Embryonic facial prominence (tissue), 1 donor: Measurements from ENCODE around the gene TMEM144.
"Not testable (repeated sequence)": the region's sequence is repeated elsewhere in the genome, so short reads cannot be mapped to it uniquely, and the experiment has no call there.

Experiments used
- DNase-seq: peaks from one replicate; pipeline ENCODE4 v3.0.0-alpha.2; 2016; ENCODE audit errors: extremely low spot score

TMEM144 gene

DNA sequence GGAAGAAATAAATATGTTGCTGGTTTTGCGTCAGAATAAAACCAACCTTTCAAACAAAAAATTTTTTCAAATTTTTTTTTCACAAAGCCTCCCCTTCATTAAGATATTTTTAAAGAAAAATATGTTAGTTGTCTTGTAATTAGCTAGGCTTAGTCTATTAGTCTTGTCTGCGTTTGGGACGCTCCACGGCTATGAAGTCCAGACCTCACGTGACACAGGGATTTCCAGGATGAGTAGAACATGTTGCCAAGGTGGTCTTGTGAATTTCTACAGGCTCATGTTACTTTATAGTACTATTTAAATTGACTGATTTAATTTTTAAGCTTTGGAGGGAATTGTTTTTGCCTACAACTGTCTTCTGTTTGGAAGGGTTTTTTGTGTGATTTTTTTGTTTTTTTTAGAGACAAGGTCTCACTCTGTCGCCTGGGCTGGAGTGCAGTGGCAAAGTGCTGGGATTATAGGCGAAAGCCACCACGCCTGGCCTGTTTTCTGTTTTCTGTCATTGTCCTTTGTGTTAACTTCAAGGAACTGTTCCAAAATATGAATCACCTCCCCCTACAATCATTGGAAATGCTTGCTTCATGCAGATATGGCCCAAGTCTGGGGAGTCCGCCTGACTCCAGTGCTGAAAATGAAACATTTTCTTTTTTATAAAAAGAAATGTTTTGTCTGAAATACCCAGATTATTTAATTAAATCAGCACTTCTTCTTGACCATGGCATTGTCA is 26.2 kb downstream of the TMEM144 start:
- DNase-seq, result no peak

GRCh38 chr4:158238575-158238974 is 28.3 kb downstream of the TMEM144 start:
- DNase-seq, result no peak

DNA sequence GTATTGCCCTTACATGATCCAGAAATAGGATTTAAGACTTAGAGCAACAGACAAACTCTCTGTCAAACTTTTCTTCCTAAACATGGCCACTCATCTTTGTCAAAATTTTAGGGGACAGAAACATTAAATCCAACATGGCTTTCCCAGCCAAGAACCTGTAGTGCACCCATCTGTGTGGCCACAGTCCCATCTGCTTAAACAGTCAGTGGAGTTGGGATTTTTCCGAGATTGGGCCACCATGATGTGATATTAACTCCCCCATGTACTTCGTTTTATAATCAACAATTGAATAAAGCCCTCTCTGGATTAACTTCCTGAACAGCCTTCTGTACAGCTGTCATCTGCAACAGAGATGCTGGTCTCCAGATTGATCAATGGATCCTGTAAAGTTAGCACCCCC is 28.9 kb downstream of the TMEM144 start:
- DNase-seq, result no peak

DNA sequence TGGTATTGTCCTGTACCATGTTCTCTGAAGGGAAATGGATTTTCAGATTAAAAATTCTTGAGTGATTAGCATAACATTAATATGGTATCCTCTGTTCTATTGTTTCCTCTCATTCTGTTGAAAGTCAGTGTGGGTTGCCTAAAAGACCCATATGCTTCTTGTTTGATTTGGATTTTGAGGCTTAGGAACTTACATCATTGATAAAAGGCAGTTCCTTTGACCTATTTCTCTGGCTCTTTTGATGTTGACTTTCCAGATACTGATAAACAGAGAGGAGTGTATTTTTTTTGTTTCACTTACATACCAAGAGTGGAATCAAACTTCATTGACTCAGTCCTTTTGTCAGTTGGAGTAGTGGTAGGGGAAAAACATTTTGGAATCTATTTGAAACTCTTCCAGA is 32.8 kb downstream of the TMEM144 start:
- DNase-seq, result no peak

DNA sequence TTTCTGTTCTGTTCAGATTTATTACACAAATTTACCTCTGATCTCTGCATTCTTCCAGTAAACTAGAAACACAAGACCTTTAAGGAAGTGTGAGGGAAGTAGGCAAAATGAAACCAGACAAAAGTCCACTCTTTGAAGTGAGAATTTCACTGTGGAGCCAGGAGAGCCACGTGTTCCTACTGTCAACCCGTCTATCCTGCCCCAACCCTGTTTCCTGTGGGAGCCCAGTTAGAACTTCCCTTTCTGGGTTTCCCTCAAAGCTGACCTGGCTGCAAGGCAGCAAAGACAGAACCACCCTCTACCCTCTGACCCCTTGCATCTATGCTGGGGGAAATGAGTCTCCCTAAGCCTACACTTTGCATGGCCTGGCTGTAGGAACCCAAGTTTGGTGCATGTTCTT is 40.0 kb downstream of the TMEM144 start:
- DNase-seq, result no peak

DNA sequence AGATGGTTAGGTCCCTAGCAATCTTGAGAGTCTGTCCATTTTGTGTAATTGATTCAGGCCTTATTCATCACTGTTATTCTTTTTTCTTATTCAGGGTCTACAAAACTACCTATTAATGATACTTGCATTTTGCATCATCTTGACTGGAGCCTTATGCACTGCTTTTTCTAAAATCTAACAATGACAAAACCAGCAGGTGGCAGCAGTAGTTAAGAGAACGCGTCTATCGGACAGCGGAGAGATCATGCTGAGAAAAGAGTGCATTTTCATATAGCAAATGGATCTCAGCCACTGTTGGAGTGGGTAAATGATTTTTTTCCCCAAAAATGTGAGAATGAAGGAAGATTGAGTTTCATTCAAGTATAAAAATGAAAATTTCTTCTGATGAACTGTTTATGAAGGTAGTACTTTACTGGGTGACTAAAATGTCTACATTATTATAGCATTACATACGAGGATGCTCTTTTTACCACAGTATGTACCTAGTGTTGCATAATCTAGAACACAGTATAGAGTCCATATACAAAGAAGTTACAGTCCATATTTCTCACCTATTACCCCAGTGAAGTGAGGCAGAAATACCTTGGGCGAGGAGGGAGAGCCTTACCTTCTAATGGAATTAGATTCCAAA is 43.2 kb downstream of the TMEM144 start:
- peak; percentile 53 for DNase-seq

DNA sequence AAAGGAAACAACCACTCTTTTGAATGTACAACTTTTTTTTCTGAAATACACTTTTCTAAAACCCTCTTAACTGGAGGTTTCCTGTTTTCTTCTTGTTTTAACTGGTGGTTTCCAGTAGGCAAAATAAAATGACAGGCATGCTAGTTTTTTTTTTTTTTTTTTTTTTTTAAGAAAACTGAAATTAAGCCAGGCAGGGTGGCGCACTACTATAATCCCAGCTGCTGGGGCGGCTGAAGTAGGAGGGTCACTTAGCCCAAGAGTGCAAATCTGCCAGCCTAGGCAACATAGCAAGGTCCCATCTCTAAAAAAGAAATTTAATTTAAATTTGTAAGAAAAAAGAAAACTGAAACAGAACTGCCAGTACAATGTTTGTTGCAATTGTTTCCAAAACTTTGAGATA is 44.0 kb downstream of the TMEM144 start:
- no peak for DNase-seq

GRCh38 chr4:158255727-158256324 is 45.5 kb downstream of the TMEM144 start:
- no peak for DNase-seq

DNA sequence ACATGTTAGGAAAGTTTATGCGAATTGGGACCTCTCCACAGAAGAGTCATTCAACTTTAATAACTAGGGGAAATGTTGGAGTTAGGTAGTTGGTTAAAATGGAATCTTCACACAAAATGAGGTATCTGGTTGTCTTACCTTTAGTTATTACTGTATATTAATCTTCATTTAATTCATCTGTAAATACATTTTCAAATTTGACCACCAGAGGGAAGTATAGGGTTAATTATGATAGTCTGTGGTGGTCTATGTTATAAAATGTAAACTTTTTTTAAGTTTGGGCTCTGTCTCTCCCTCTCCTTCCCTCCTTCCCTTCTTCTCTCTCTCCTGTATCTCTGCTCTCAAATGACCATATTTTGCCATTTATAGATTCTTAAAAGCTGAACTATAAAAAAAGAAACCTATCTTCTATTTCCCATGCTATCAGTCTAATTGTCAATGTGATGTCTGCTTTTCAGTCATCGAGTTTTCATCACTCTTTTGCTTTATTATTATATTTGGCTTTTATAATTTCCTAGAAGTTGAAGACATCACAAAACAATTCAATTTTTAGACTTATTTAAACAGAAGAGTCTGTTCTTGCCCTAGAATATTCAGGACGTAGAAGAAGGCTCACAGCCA is 49.8 kb downstream of the TMEM144 start:
- DNase-seq, result peak; percentile 31

DNA sequence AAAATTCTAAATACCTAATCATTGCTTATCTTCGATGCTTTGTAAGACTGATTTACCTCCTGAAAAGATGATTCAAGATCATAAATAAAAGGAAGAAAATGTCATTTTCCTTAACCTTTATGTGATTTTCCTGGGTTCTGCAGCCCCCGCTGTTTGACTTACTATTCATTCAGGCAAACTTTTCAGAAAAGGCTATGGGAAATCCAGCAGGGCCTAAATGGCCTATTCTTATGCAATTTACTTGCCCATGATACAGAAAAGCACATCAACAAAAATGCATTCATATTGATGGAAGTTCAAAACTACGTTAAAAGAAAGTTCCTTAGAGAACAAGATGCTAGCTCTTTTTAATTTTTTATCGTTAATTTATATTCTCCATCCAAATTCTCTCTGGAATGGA is 51.2 kb downstream of the TMEM144 start:
- DNase-seq, result no peak

GRCh38 chr4:158268553-158268952 is 58.3 kb downstream of the TMEM144 start:
- DNase-seq, result no peak

DNA sequence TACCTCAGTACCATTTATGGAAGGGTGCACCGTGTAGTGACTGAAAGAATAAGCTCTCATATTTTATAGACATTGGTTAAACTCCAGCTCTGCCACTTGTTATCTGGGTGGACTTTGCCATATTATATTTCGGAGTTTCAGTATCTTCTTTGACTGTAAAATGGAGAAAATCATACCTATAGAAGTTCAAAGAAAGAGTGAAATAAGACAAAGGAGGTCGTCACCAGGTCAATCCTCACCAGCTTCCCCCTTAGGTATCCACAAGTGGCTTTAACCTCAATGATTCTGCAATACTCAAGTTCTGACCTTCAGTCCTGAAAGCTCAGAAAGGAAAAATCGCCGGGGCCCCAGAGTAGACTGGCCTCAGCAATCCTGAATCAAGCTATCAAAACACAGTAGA is 64.3 kb downstream of the TMEM144 start:
- no peak for DNase-seq

GRCh38 chr4:158277558-158277957 is 67.3 kb downstream of the TMEM144 start:
- no peak for DNase-seq

GRCh38 chr4:158279052-158279451 is 68.8 kb downstream of the TMEM144 start:
- DNase-seq, result not testable (repeated sequence)

DNA sequence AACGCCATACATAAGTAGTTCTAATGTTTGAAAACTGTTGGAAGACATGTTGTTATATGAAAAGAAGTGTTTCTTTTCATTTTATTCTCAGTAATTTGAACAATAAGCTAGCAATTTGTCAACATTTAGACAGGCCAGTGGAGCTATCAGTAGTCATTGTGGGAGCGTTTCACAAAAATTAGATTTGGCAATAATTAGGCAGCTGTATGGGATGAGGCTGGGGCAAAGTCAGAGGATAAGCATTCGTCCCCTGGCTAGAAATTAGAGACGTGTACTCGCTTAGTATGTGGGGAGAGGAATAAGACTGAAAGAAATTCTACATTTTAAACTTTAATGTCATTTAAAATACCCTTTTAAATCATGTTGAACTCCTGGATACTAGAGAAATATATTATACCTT is 70.6 kb downstream of the TMEM144 start:
- DNase-seq, result no peak

DNA sequence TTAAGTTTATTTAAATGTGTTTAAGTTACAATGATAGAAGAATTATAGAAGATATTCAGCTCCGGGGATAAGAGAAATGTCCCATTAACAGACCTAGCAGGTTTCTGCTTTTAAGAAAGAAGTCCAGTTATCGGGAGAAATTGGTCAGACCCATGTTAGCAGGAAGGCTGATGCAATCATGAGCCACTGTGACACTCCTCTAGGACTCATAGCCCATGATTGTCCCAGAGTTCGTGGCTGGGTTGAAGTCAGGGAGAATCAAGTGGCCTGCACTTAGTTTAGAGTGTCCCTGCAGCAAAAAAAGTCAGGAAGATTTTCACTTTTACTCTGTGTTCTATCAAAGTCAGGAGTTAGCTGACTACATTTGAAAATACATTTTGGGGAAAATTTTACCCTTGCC is 72.0 kb downstream of the TMEM144 start:
- no peak for DNase-seq

GRCh38 chr4:158285429-158286216 is 75.3 kb downstream of the TMEM144 start:
- no peak for DNase-seq

DNA sequence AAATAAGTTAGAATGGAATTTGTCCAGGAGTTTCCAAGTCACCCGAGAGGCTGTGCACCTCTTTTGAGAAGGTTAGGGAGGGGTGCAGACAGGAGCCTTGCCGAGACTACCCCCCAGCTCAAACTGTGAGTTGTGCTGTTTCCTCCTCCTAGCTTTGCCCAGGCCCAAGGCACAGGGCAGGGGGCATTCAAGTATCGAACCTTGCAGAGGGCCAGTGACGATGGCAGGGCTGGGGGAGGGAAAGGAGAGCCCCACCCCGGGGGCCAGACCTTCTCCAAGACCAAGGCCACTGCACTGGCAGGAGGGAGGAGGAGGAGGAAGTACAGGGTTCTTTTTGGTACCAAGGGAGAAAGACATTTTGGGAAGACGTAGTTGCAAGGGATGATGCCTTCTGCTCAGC is 80.6 kb downstream of the TMEM144 start:
- no peak for DNase-seq

GRCh38 chr4:158291334-158292055 is 81.2 kb downstream of the TMEM144 start:
- no peak for DNase-seq

DNA sequence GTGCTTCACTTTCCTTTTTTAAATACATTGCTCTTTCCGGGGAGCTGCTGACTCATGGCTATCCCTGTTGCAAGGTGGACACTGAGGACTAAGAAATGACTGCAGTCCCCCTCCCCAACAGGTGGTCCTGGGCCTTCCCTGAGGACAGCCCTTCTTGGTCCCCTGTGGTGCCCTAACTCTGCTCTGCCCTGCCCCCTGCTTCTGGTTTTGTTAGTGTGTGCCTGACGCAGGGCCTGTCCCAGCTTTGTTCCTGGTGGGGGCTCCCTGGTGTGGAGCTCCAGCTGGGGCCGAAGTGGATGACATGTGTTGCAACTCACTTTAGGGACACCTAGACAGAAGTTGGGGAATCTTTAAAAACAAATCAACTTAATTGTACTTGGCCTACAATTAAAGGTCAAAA is 81.9 kb downstream of the TMEM144 start:
- DNase-seq, result no peak

- no peak for DNase-seq
Observed at GRCh38 chr4:158295053-158295452, 84.8 kb downstream of the TMEM144 start.
